Testis (tissue), 2 donors: ENCODE results near the gene PA2G4.

Source experiments
- POLR2A ChIP-seq: fragments of 450-650 bp; IDR thresholded peaks from one replicate; pipeline ENCODE4 v1.6.1; 2017; ENCODE audit warnings: antibody characterized with exemption, mild to moderate bottlenecking, moderate library complexity
- TF ChIP-seq, protein P1 (sequence below), 3 experiments: fragments of 450-650 bp in 2 of 3; fragments of 200-600 bp in 1 of 3; sonication (generic) in 1 of 3; IDR thresholded peaks; one replicate each; pipeline ENCODE4 v1.5.1; 2016 to 2019; ENCODE audit warnings: antibody characterized with exemption in 3 of 3, mild to moderate bottlenecking in 2 of 3, moderate library complexity in 1 of 3

DNA sequence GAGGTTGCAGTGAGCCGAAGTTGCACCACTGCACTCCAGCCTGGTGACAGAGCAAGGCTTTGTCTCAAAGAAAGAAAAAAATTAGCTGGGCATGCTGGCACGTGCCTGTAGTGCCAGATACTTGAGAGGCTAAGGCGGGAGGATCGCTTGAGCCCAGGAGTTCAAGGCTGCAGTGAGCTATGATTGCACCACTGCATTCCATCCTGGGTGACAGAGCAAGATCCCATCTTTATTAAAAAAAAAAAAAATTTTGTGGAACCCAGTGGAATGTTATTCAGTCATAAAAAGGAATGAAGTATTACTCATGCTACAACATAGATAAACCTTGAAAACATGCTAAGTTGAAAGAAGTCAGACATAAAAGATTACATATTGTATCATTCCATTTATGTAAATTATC is 32.7 kb upstream of the PA2G4 start:
- TF ChIP-seq, protein P1, sequence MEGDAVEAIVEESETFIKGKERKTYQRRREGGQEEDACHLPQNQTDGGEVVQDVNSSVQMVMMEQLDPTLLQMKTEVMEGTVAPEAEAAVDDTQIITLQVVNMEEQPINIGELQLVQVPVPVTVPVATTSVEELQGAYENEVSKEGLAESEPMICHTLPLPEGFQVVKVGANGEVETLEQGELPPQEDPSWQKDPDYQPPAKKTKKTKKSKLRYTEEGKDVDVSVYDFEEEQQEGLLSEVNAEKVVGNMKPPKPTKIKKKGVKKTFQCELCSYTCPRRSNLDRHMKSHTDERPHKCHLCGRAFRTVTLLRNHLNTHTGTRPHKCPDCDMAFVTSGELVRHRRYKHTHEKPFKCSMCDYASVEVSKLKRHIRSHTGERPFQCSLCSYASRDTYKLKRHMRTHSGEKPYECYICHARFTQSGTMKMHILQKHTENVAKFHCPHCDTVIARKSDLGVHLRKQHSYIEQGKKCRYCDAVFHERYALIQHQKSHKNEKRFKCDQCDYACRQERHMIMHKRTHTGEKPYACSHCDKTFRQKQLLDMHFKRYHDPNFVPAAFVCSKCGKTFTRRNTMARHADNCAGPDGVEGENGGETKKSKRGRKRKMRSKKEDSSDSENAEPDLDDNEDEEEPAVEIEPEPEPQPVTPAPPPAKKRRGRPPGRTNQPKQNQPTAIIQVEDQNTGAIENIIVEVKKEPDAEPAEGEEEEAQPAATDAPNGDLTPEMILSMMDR (IDR thresholded peaks at IDR 0.05) = no peak
- TF ChIP-seq POLR2A = no peak
